ENCODE measurements around the gene SEPSECS. TPM values are rescaled to one million over a fixed set of nuclear protein-coding genes. Genes with fewer than 3 reads are reported as not detected.

SEPSECS gene
- total RNA-seq, 1 experiment from 2014 or later, result 10.6 TPM

GRCh38 chr4:25080571-25080970, 79.7 kb downstream of the SEPSECS start (continued):
- TF ChIP-seq REST (IDR thresholded peaks at IDR 0.05; ENCODE audit: low read depth), result no peak

- H3K9me3 ChIP-seq (ENCODE audit: control insufficient read depth in 1 of 2, insufficient read depth in 1 of 2, low read depth in 1 of 2, low read length in 2 of 2), result no peaks in the 10 kb centered on the region
- H3K4me3 ChIP-seq (replicated peaks in 1 of 2; ENCODE audit: low read depth in 1 of 2, low read length in 2 of 2), result no peak overlapping the region
- H3K27ac ChIP-seq (ENCODE audit: low read depth, low read length), result no peak overlapping the region
- H3K36me3 ChIP-seq (ENCODE audit: control insufficient read depth in 1 of 2, insufficient read depth in 2 of 2, low read length in 2 of 2), result no peaks in the 10 kb centered on the region
- RAD21 ChIA-PET (ENCODE audit: low non-redundant PET in 1 of 2, low total read pairs in 2 of 2, uncharacterized antibody in 2 of 2, unreplicated experiment in 2 of 2), result no interaction called here
- BruUV-seq (replicated peaks), result no TSS peak
- no peaks in the 10 kb centered on the region for H3K9me2 ChIP-seq (ENCODE audit: insufficient read depth)
- DNase-seq (ENCODE audit: low read depth, low spot score), result no peak
- ATAC-seq, result no peak
- POLR2A ChIA-PET, result no interaction called here
- no peak overlapping the region for H2AFZ ChIP-seq (ENCODE audit: low read depth, low read length, poor library complexity, severe bottlenecking)
- no peak overlapping the region for H3K4me2 ChIP-seq (ENCODE audit: low read length)
- H4K20me1 ChIP-seq (ENCODE audit: insufficient read depth), result no peaks in the 10 kb centered on the region
- no peaks in the 10 kb centered on the region for H3K4me1 ChIP-seq (ENCODE audit: control insufficient read depth in 1 of 2, insufficient read depth in 2 of 2, low read length in 2 of 2)
- CTCF ChIA-PET, result no interaction called here
- no peak overlapping the region for H3K9ac ChIP-seq (ENCODE audit: low read length)
- H3K27me3 ChIP-seq (ENCODE audit: insufficient read depth, low read length), result 0 out of 2 replicates have a peak, but pooled peaks cover 4% of the 10 kb centered on the region
- intact Hi-C loops (cut with micrococcal nuclease), result no loop called here
- no peaks in the 10 kb centered on the region for H3K79me2 ChIP-seq (ENCODE audit: insufficient read depth, low read length)
- no peak for TF ChIP-seq EZH2phosphoT487 (IDR thresholded peaks at IDR 0.05; ENCODE audit: borderline replicate concordance)
- no peak for TF ChIP-seq SP1 (IDR thresholded peaks at IDR 0.05; ENCODE audit: low read depth)
- no peak for TF ChIP-seq POLR2A (IDR thresholded peaks at IDR 0.05; ENCODE audit: borderline replicate concordance, extremely low read depth, insufficient read depth, insufficient read length)
- TF ChIP-seq CTCF (IDR thresholded peaks at IDR 0.05 in 2 of 3, conservative IDR thresholded peaks at IDR 0.05 in 1 of 3; ENCODE audit: borderline replicate concordance in 1 of 3, insufficient read depth in 1 of 3, low read depth in 2 of 3, low read length in 2 of 3), result no peak
- TF ChIP-seq TCF7L2 (IDR thresholded peaks at IDR 0.05; ENCODE audit: borderline replicate concordance, extremely low read depth, insufficient read depth, insufficient read length), result no peak
- TF ChIP-seq POLR2AphosphoS5 (IDR thresholded peaks at IDR 0.05; ENCODE audit: low read depth, low read length), result no peak
- no peak for TF ChIP-seq CEBPB (IDR thresholded peaks at IDR 0.05; ENCODE audit: low read depth)
- no peak for TF ChIP-seq REST (IDR thresholded peaks at IDR 0.05; ENCODE audit: low read depth)
- no peak for TF ChIP-seq EGR1 (IDR thresholded peaks at IDR 0.05; ENCODE audit: low read depth)
- TF ChIP-seq EZH2 (IDR thresholded peaks at IDR 0.05), result no peak
- TF ChIP-seq RAD21 (IDR thresholded peaks at IDR 0.05; ENCODE audit: low read depth), result no peak
- no peak for TF ChIP-seq SIN3A (IDR thresholded peaks at IDR 0.05; ENCODE audit: low read depth)
- TF ChIP-seq SRF (IDR thresholded peaks at IDR 0.05; ENCODE audit: low read depth), result no peak
- TF ChIP-seq JUND (IDR thresholded peaks at IDR 0.05), result no peak
- no peak for TF ChIP-seq YY1 (IDR thresholded peaks at IDR 0.05; ENCODE audit: extremely low read depth, insufficient replicate concordance, low read depth, low read length)
Measured at GRCh38 chr4:25078523-25078922, 81.7 kb downstream of the SEPSECS start.

Measured in HCT116 (cell line).